ENCODE data around the gene HIBCH. TPM values are rescaled to one million over a fixed set of nuclear protein-coding genes. Genes with fewer than 3 reads are reported as not detected.
"Not testable (repeated sequence)": the region's sequence is repeated elsewhere in the genome, so short reads cannot be mapped to it uniquely, and the experiment has no call there.

The HIBCH gene
- total and polyA plus RNA-seq, 7 experiments from 2014 or later: 11.3 to 25.1 (median 23.9) TPM

DNA sequence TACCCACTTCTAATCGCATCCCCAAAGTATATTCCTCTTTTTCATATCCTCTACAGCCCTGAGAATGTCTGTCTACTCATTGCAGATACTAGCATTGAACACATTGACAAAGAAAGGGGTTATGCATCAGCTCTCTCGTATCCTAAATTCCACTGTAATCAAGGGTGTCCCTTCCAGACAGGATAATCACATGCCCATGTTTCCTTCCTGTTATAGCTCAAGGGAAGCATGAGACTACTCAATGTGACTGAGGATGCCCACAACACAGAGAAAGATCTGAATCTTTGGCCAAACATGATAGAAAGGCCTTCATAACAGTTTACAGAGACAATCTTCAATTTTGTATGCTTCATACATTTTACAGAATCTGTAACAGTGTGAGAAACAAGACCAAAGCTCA is 69.2 kb downstream of the HIBCH start:
- ATAC-seq (no peak), DNase-seq (no peak)
- no peaks in the 10 kb centered on the region for H3K27me3 Mint-ChIP-seq
- Histone ChIP-seq H3K9me3 (ENCODE audit: control insufficient read depth in 2 of 3, low read length in 3 of 3) (no peaks in the 10 kb centered on the region), H3K36me3 (ENCODE audit: control insufficient read depth in 2 of 3, insufficient read depth in 3 of 3, low read length in 3 of 3) (peaks cover 0 to 32% (median 8%) of the 10 kb centered on the region in 3 experiments), H3K27ac (ENCODE audit: low read depth, low read length) (no peak overlapping the region), H3K4me1 (ENCODE audit: control insufficient read depth in 2 of 2, insufficient read depth in 2 of 2, low read length in 2 of 2) (no peaks in the 10 kb centered on the region), H3K4me3 (ENCODE audit: low read length) (no peak overlapping the region), H3K27me3 (ENCODE audit: control insufficient read depth in 2 of 2, insufficient read depth in 2 of 2, low read length in 2 of 2) (no peaks in the 10 kb centered on the region)
- POLR2A ChIA-PET: no interaction called here
- peaks cover 14 to 52% (median 35%) of the 10 kb centered on the region in 5 donors for H3K36me3 Mint-ChIP-seq
- no peak overlapping the region for H3K27ac Mint-ChIP-seq
- peaks cover 0 to 2% (median 0%) of the 10 kb centered on the region in 11 donors for H3K9me3 Mint-ChIP-seq
- intact Hi-C loops (cut with micrococcal nuclease): no loop called here
- H3K4me3 Mint-ChIP-seq: no peak overlapping the region
- no peaks in the 10 kb centered on the region for H3K4me1 Mint-ChIP-seq
- CTCF ChIA-PET: no interaction called here

DNA sequence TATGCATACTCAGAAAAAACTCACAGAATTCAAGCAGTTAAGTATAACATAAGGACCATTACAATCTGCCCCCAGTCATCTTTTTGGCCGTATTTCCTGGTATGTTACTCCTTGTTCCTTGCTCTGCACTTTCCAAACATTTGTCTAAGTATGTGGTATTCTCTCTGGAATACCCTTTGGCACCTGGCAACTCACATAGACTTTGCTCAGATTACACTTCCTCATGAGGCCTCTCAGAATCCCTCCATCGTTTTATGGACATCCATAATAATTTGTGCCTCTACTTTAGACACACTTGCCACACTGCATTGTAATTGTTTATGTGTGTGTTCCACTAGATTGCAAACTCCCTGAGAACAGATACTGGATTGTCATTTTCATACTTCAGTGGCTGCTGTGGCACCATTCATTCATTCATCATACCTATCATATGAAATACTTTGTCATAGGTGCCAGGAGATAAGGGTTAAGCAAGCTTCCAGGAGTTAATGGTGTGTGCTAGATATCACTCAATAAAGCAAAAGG is 84.0 kb downstream of the HIBCH start:
- no peak overlapping the region for H3K27ac Mint-ChIP-seq
- H3K27me3 Mint-ChIP-seq: no peaks in the 10 kb centered on the region
- Histone ChIP-seq H3K4me1 (ENCODE audit: control insufficient read depth in 2 of 2, insufficient read depth in 2 of 2, low read length in 2 of 2) (no peaks in the 10 kb centered on the region), H3K36me3 (ENCODE audit: control insufficient read depth in 2 of 3, insufficient read depth in 3 of 3, low read length in 3 of 3) (peaks cover 0 to 4% (median 0%) of the 10 kb centered on the region in 3 experiments), H3K9me3 (ENCODE audit: control insufficient read depth in 2 of 3, low read length in 3 of 3) (no peaks in the 10 kb centered on the region), H3K27ac (ENCODE audit: low read depth, low read length) (no peak overlapping the region), H3K4me3 (ENCODE audit: low read length) (no peak overlapping the region), H3K27me3 (ENCODE audit: control insufficient read depth in 2 of 2, insufficient read depth in 2 of 2, low read length in 2 of 2) (no peaks in the 10 kb centered on the region)
- ATAC-seq (no peak), DNase-seq (no peak)
- ChIA-PET CTCF (no interaction called here), POLR2A (no interaction called here)
- no peak overlapping the region for H3K4me3 Mint-ChIP-seq
- H3K36me3 Mint-ChIP-seq: peaks cover 20 to 68% (median 52%) of the 10 kb centered on the region in 5 donors
- peaks cover 4 to 21% (median 9%) of the 10 kb centered on the region in 11 donors for H3K9me3 Mint-ChIP-seq
- intact Hi-C loops (cut with micrococcal nuclease): no loop called here
- H3K4me1 Mint-ChIP-seq: peaks cover 0 to 6% (median 0%) of the 10 kb centered on the region in 7 donors

DNA sequence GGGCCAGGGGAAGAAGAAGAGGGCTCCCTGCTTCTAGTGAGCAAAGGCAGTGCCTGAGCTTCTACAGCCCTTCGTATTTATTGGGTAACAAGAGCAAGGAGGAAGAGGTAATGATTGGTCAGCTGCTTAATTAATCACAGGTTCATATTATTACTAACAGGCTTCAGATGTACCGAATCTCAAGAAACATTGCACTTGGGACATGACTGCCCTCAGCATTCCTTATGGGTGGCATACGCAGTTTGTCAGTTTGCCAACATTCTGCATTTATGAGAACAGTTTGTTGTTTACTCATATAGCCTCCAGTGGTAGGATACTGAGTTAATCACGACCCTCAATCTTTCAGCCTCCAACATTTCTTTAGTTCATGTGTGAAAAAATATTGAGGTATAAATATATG is 84.5 kb downstream of the HIBCH start:
- H3K9me3 ChIP-seq (ENCODE audit: control insufficient read depth in 2 of 3, low read length in 3 of 3): no peaks in the 10 kb centered on the region
- DNase-seq (no peak), ATAC-seq (no peak)
- H3K4me1 ChIP-seq (ENCODE audit: control insufficient read depth in 2 of 2, insufficient read depth in 2 of 2, low read length in 2 of 2): no peaks in the 10 kb centered on the region
- ChIA-PET POLR2A (no interaction called here), CTCF (interaction anchor here (0.9 kb wide), 1 partner anchor 46 kb away, joined by 3 read pairs; no protein-coding TSS in a partner anchor)
- peaks cover 0 to 4% (median 0%) of the 10 kb centered on the region in 3 experiments for H3K36me3 ChIP-seq (ENCODE audit: control insufficient read depth in 2 of 3, insufficient read depth in 3 of 3, low read length in 3 of 3)
- Mint-ChIP-seq H3K36me3 (peaks cover 15 to 64% (median 48%) of the 10 kb centered on the region in 5 donors), H3K27ac (no peak overlapping the region), H3K4me1 (peaks cover 0 to 3% (median 0%) of the 10 kb centered on the region in 7 donors), H3K4me3 (no peak overlapping the region), H3K27me3 (no peaks in the 10 kb centered on the region), H3K9me3 (peaks cover 0 to 17% (median 4%) of the 10 kb centered on the region in 11 donors)
- H3K4me3 ChIP-seq (ENCODE audit: low read length): no peak overlapping the region
- H3K27ac ChIP-seq (ENCODE audit: low read depth, low read length): no peak overlapping the region
- no peaks in the 10 kb centered on the region for H3K27me3 ChIP-seq (ENCODE audit: control insufficient read depth in 2 of 2, insufficient read depth in 2 of 2, low read length in 2 of 2)
- intact Hi-C loops (cut with micrococcal nuclease): no loop called here

DNA sequence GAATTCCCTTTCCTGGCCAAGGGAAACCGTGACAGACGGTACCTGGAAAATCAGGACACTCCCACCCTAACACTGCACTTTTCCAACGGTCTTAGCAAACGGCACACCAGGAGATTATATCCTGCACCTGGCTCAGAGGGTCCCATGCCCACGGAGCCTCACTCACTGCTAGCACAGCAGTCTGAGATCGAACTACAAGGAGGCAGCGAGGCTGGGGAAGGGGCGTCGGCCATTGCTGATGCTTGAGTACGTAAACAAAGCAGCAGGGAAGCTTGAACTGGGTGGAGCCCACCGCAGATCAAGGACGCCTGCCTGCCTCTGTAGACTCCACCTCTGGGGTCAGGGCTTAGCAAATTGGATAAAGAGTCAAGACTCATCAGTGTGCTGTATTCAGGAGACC is 95.6 kb downstream of the HIBCH start:
- not testable (repeated sequence) for H3K4me3 ChIP-seq (ENCODE audit: low read length); H3K27me3 Mint-ChIP-seq

DNA sequence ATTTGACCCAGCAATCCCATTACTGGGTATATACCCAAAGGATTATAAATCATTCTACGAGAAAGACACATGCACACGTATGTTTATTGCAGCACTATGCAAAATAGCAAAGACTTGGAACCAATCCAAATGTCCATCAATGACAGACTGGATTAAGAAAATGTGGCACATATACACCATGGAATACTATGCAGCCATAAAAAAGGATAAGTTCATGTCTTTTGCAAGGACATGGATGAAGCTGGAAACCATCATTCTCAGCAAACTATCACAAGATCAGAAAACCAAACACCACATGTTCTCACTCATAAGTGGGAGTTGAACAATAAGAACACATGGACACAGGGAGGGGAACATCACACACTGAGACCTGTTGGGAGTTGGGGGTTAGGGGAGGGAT is 96.9 kb downstream of the HIBCH start:
- H3K27me3 Mint-ChIP-seq; POLR2A ChIA-PET; H3K27ac Mint-ChIP-seq; H3K27me3 ChIP-seq (ENCODE audit: control insufficient read depth in 2 of 2, insufficient read depth in 2 of 2, low read length in 2 of 2); H3K4me3 Mint-ChIP-seq; H3K27ac ChIP-seq (ENCODE audit: low read depth, low read length); DNase-seq; H3K4me1 ChIP-seq (ENCODE audit: control insufficient read depth in 2 of 2, insufficient read depth in 2 of 2, low read length in 2 of 2); CTCF ChIA-PET; H3K4me1 Mint-ChIP-seq; H3K9me3 ChIP-seq (ENCODE audit: control insufficient read depth in 2 of 3, low read length in 3 of 3); ATAC-seq; intact Hi-C loops (cut with micrococcal nuclease); H3K4me3 ChIP-seq (ENCODE audit: low read length): not testable (repeated sequence)
- Mint-ChIP-seq H3K36me3 (peaks cover 18 to 91% (median 71%) of the 10 kb centered on the region in 5 donors), H3K9me3 (peaks cover 0 to 25% (median 6%) of the 10 kb centered on the region in 11 donors)
- H3K36me3 ChIP-seq (ENCODE audit: control insufficient read depth in 2 of 3, insufficient read depth in 3 of 3, low read length in 3 of 3): peaks cover 0 to 11% (median 0%) of the 10 kb centered on the region in 3 experiments

More for the DNA sequence above, 95.6 kb downstream of the HIBCH start:
- H3K27me3 ChIP-seq (ENCODE audit: control insufficient read depth in 2 of 2, insufficient read depth in 2 of 2, low read length in 2 of 2); H3K4me1 Mint-ChIP-seq; POLR2A ChIA-PET; ATAC-seq; intact Hi-C loops (cut with micrococcal nuclease); CTCF ChIA-PET; DNase-seq; H3K27ac ChIP-seq (ENCODE audit: low read depth, low read length); H3K9me3 ChIP-seq (ENCODE audit: control insufficient read depth in 2 of 3, low read length in 3 of 3); H3K4me1 ChIP-seq (ENCODE audit: control insufficient read depth in 2 of 2, insufficient read depth in 2 of 2, low read length in 2 of 2): not testable (repeated sequence)
- Mint-ChIP-seq H3K36me3 (peaks cover 29 to 95% (median 73%) of the 10 kb centered on the region in 5 donors), H3K9me3 (peaks cover 4 to 36% (median 10%) of the 10 kb centered on the region in 11 donors), H3K27ac (peak overlapping the region in 1 of 9 donors; percentile 18), H3K4me3 (peak overlapping the region in 1 of 10 donors; percentile 29)
- H3K36me3 ChIP-seq (ENCODE audit: control insufficient read depth in 2 of 3, insufficient read depth in 3 of 3, low read length in 3 of 3): peaks cover 0 to 11% (median 0%) of the 10 kb centered on the region in 3 experiments

DNA sequence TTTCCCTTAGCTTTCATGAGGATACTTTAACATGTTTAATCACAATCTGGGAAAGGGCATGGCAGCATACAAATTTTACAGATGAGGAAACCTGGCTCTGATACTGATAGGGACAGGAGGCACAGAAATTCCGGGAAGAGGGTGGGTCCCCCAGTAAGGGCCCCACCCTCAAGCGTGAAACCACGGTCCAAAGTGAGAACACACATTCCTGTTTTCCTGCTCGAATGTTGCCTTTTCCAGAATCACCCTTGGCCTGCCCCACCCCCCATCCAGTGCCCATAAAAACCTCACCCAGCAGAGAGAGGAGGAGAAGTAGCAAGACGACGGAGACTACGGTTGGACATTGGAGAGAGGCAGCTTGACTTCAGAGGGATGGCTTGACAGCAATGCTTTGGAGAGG is 98.2 kb downstream of the HIBCH start:
- peaks cover 0 to 21% (median 5%) of the 10 kb centered on the region in 11 donors for H3K9me3 Mint-ChIP-seq
- no peak for DNase-seq
- Histone ChIP-seq H3K27me3 (ENCODE audit: control insufficient read depth in 2 of 2, insufficient read depth in 2 of 2, low read length in 2 of 2) (no peaks in the 10 kb centered on the region), H3K27ac (ENCODE audit: low read depth, low read length) (no peak overlapping the region), H3K36me3 (ENCODE audit: control insufficient read depth in 2 of 3, insufficient read depth in 3 of 3, low read length in 3 of 3) (peaks cover 0 to 11% (median 0%) of the 10 kb centered on the region in 3 experiments), H3K4me3 (ENCODE audit: low read length) (no peak overlapping the region), H3K4me1 (ENCODE audit: control insufficient read depth in 2 of 2, insufficient read depth in 2 of 2, low read length in 2 of 2) (no peaks in the 10 kb centered on the region), H3K9me3 (ENCODE audit: control insufficient read depth in 2 of 3, low read length in 3 of 3) (no peaks in the 10 kb centered on the region)
- no peak overlapping the region for H3K4me3 Mint-ChIP-seq
- POLR2A ChIA-PET: no interaction called here
- H3K27me3 Mint-ChIP-seq: no peaks in the 10 kb centered on the region
- H3K4me1 Mint-ChIP-seq: peaks cover 0 to 11% (median 7%) of the 10 kb centered on the region in 7 donors
- no peak overlapping the region for H3K27ac Mint-ChIP-seq
- intact Hi-C loops (cut with micrococcal nuclease): no loop called here
- no peak for ATAC-seq
- H3K36me3 Mint-ChIP-seq: peaks cover 14 to 86% (median 61%) of the 10 kb centered on the region in 5 donors
- CTCF ChIA-PET: no interaction called here

DNA sequence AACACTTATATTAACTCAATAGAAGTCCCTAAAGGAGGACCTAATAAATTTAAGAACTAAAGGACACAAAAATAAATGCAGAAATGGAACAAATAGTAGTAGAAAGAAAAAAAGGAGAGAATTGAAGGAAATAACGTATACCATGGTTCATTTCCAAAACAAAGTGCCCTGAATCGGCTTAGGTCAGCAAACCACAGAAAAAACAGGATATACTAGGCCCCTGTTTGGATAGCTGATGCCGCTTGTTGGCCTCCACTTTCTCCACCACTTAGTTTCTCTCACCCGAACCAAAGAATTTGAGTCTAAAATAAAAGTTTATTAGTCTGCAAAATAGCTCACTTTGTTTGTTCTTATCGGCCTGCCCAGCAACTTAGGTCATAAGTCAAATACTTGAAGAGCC is 100.4 kb downstream of the HIBCH start:
- Histone ChIP-seq H3K27ac (ENCODE audit: low read depth, low read length) (no peak overlapping the region), H3K36me3 (ENCODE audit: control insufficient read depth in 2 of 3, insufficient read depth in 3 of 3, low read length in 3 of 3) (peaks cover 0 to 11% (median 0%) of the 10 kb centered on the region in 3 experiments), H3K4me3 (ENCODE audit: low read length) (no peak overlapping the region), H3K9me3 (ENCODE audit: control insufficient read depth in 2 of 3, low read length in 3 of 3) (no peaks in the 10 kb centered on the region), H3K4me1 (ENCODE audit: control insufficient read depth in 2 of 2, insufficient read depth in 2 of 2, low read length in 2 of 2) (no peaks in the 10 kb centered on the region), H3K27me3 (ENCODE audit: control insufficient read depth in 2 of 2, insufficient read depth in 2 of 2, low read length in 2 of 2) (no peaks in the 10 kb centered on the region)
- ATAC-seq (no peak), DNase-seq (no peak)
- H3K4me3 Mint-ChIP-seq: no peak overlapping the region
- H3K4me1 Mint-ChIP-seq: peaks cover 6 to 33% (median 28%) of the 10 kb centered on the region in 7 donors
- ChIA-PET POLR2A (no interaction called here), CTCF (no interaction called here)
- no peaks in the 10 kb centered on the region for H3K27me3 Mint-ChIP-seq
- peaks cover 10 to 75% (median 49%) of the 10 kb centered on the region in 5 donors for H3K36me3 Mint-ChIP-seq
- intact Hi-C loops (cut with micrococcal nuclease): no loop called here
- H3K27ac Mint-ChIP-seq: no peak overlapping the region
- H3K9me3 Mint-ChIP-seq: peaks cover 0 to 9% (median 4%) of the 10 kb centered on the region in 11 donors

Measured in naive thymus-derived CD4-positive, alpha-beta T cell (primary cell).